HCT116 (cell line): ENCODE measurements around the gene ETV4. TPM values are rescaled to one million over a fixed set of nuclear protein-coding genes. Genes with fewer than 3 reads are reported as not detected.

ENCODE experiments used
- ATAC-seq: fragments of 200-7000 bp; cut with Tn5 transposase; 2 replicates; pipeline ENCODE4 v1.9.1; 2020; ENCODE audit warnings: mild to moderate bottlenecking, moderate library complexity
- BruUV-seq: library from RNA; stranded (reverse); fragments of 400-500 nt; replicated peaks from 2 replicates; lab custom pipeline; 2021; lab: Mats Ljungman, UMichigan
- CTCF ChIA-PET: fragments of 300-600 bp; sonication (Branson Sonifier 250); formaldehyde crosslinking; loops from one replicate; lab custom pipeline; 2021; ENCODE audit warnings: antibody characterized with exemption; lab: Charles Lee
- POLR2A ChIA-PET: fragments of 300-600, 350-600 bp; sonication (Branson Sonifier 250); formaldehyde crosslinking; loops from one replicate; lab custom pipeline; 2021; ENCODE audit warnings: antibody characterized with exemption; lab: Charles Lee
- RAD21 ChIA-PET, 2 experiments: fragments of 300-600 bp; sonication (Branson Sonifier 250); formaldehyde crosslinking; loops; one replicate each; lab custom pipeline; 2023; ENCODE audit warnings: low total read pairs in 2 of 2; ENCODE audit not compliant: uncharacterized antibody in 2 of 2, unreplicated experiment in 2 of 2, low non-redundant PET in 1 of 2; lab: Charles Lee
- DNase-seq: peaks from one replicate; pipeline ENCODE4 v3.0.0-alpha.2; 2010; ENCODE audit warnings: low read depth, low spot score
- H2AFZ ChIP-seq: fragments of 200-600 bp; shearing (Covaris generic), sonication (generic); 2 replicates; pipeline ENCODE4 v1.6.1; 2017; ENCODE audit warnings: low read depth, mixed run types, mixed read lengths, antibody characterized with exemption, low read length; ENCODE audit not compliant: poor library complexity, severe bottlenecking
- H3K27ac ChIP-seq: 2 replicates; pipeline ENCODE4 v1.5.1; 2012; ENCODE audit warnings: low read depth, low read length
- H3K27me3 ChIP-seq: fragments of 200-600 bp; sonication (generic); 2 replicates; pipeline ENCODE4 v1.6.1; 2016; ENCODE audit warnings: mixed run types, low read length, mixed read lengths; ENCODE audit not compliant: insufficient read depth
- H3K36me3 ChIP-seq, 2 experiments: fragments of 200-500 bp in 1 of 2; fragments of 200-600 bp in 1 of 2; sonication (Bioruptor generic) in 1 of 2; sonication (generic) in 1 of 2; 2 replicates each; pipeline versions ENCODE4 v1.5.1 to v1.6.1; 2014 to 2016; ENCODE audit warnings: low read length in 2 of 2, inconsistent platforms in 1 of 2, mixed read lengths in 1 of 2, mixed run types in 1 of 2; ENCODE audit not compliant: insufficient read depth in 2 of 2, control insufficient read depth in 1 of 2
- H3K4me1 ChIP-seq, 2 experiments: fragments of 200-600 bp in 1 of 2; sonication (generic) in 1 of 2; 2 replicates each; pipeline versions ENCODE4 v1.5.1 to v1.6.1; 2012 to 2017; ENCODE audit warnings: low read length in 2 of 2, inconsistent platforms in 1 of 2, mild to moderate bottlenecking in 1 of 2, mixed read lengths in 1 of 2, mixed run types in 1 of 2, moderate library complexity in 1 of 2; ENCODE audit not compliant: insufficient read depth in 2 of 2, control insufficient read depth in 1 of 2
- H3K4me2 ChIP-seq: fragments of 200-600 bp; sonication (generic); 2 replicates; pipeline ENCODE4 v1.6.1; 2017; ENCODE audit warnings: mixed run types, low read length, mixed read lengths
- H3K4me3 ChIP-seq, 2 experiments: fragments of 200-600 bp in 1 of 2; sonication (generic) in 1 of 2; replicated peaks in 1 of 2; 2 replicates each; pipeline ENCODE4 v1.5.1; 2011 to 2016; ENCODE audit warnings: low read length in 2 of 2, control low read depth in 1 of 2, low read depth in 1 of 2, mild to moderate bottlenecking in 1 of 2, mixed read lengths in 1 of 2, mixed run types in 1 of 2
- H3K79me2 ChIP-seq: fragments of 200-600 bp; sonication (generic); 2 replicates; pipeline ENCODE4 v1.6.1; 2017; ENCODE audit warnings: mild to moderate bottlenecking, mixed run types, low read length, moderate library complexity, mixed read lengths; ENCODE audit not compliant: insufficient read depth
- H3K9ac ChIP-seq: fragments of 200-600 bp; sonication (generic); 2 replicates; pipeline ENCODE4 v1.6.1; 2016; ENCODE audit warnings: low read length, mixed read lengths
- H3K9me2 ChIP-seq: fragments of 200-600 bp; sonication (generic), shearing (Covaris generic); 2 replicates; pipeline ENCODE4 v1.6.1; 2017; ENCODE audit warnings: mixed run types, mild to moderate bottlenecking, moderate library complexity; ENCODE audit not compliant: insufficient read depth
- H3K9me3 ChIP-seq, 2 experiments: fragments of 200-500 bp in 1 of 2; fragments of 200-600 bp in 1 of 2; sonication (Bioruptor generic) in 1 of 2; sonication (generic) in 1 of 2; 2 replicates each; pipeline ENCODE4 v1.6.1; 2014 to 2017; ENCODE audit warnings: low read length in 2 of 2, mixed read lengths in 2 of 2, inconsistent platforms in 1 of 2, low read depth in 1 of 2, mild to moderate bottlenecking in 1 of 2, mixed run types in 1 of 2, moderate library complexity in 1 of 2; ENCODE audit not compliant: control insufficient read depth in 1 of 2, insufficient read depth in 1 of 2
- H4K20me1 ChIP-seq: fragments of 200-600 bp; sonication (generic), shearing (Covaris generic); 2 replicates; pipeline ENCODE4 v1.6.1; 2017; ENCODE audit warnings: mixed run types, mild to moderate bottlenecking, moderate library complexity; ENCODE audit not compliant: insufficient read depth
- CBX3 ChIP-seq: IDR thresholded peaks from 2 replicates; pipeline ENCODE4 v1.6.1; 2012; ENCODE audit warnings: low read depth
- EZH2phosphoT487 ChIP-seq: fragments of 200-600 bp; IDR thresholded peaks from 2 replicates; pipeline ENCODE4 v1.6.1; 2018; ENCODE audit warnings: antibody characterized with exemption, borderline replicate concordance
- FOSL1 ChIP-seq: IDR thresholded peaks from 2 replicates; pipeline ENCODE4 v1.6.1; 2012; ENCODE audit warnings: low read depth
- JUND ChIP-seq: IDR thresholded peaks from 2 replicates; pipeline ENCODE4 v1.6.1; 2012
- POLR2A ChIP-seq: IDR thresholded peaks from 2 replicates; pipeline ENCODE4 v1.7.0; 2011; ENCODE audit warnings: borderline replicate concordance; ENCODE audit not compliant: insufficient read depth, insufficient read length; ENCODE audit errors: extremely low read depth
- POLR2AphosphoS5 ChIP-seq: IDR thresholded peaks from 2 replicates; pipeline ENCODE4 v1.6.1; 2011; ENCODE audit warnings: mild to moderate bottlenecking, low read depth, low read length, moderate library complexity
- RAD21 ChIP-seq: IDR thresholded peaks from 2 replicates; pipeline ENCODE4 v1.6.1; 2012; ENCODE audit warnings: low read depth, mild to moderate bottlenecking
- intact Hi-C: fragments of 100-400 bp; cut with micrococcal nuclease; formaldehyde crosslinking; loops from 2 replicates; pipeline ENCODE4 v1.10.0; 2022
- total RNA-seq: library from RNA; stranded (reverse); gene quantifications from one replicate; pipeline ENCODE4 v1.2.1, GENCODE V29; 2021; ENCODE audit not compliant: unreplicated experiment
- TF ChIP-seq, protein P1 (sequence below): IDR thresholded peaks from 2 replicates; pipeline ENCODE4 v1.6.1; 2012
- TF ChIP-seq, protein P2 (sequence below): IDR thresholded peaks from 2 replicates; pipeline ENCODE4 v1.6.1; 2012; ENCODE audit warnings: low read depth

The ETV4 gene
- total RNA-seq, 1 experiment from 2014 or later: 51.5 TPM

DNA sequence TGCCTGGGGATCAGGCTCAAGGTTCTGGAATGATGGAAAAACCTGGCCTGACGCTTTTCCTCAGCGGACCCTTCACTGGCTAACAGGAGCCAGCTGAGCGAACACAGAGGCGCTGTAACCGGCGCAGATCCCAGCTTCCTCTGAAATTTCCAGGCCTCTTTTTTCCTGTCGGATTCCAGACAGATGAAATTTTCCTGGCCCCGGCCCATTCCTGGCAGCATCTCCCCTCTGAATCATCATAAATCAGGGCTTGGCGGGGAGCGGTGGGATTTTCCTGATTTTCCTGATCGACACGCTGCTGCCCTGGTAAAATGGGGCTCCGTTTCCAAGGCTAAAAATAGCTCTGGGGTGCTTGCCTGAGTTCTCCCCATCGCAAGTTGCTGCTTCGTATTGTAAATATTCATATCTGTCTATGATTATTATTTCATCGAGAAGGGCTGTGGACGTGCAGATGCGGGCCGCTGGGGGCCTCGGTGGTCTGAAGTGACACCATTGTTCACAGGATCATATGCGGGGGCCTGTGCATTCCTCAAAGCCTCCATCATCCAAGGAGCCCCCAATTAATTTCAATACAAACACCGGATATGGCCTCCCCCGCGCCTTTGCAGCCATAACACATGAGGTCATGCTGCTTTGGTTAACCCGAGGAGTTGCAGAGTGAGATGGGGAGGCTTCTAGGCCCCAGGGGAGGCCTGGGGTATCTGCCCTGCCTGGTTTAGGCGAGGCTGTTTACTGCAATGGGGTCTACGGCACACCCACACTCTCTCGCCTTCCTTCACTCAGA, 45.8 kb upstream of the ETV4 start:
- ChIA-PET RAD21 (no interaction called here), POLR2A (interaction anchor here (0.7 kb wide), 1 partner anchor 13 kb away, joined by 4 read pairs; no protein-coding TSS in a partner anchor), CTCF (interaction anchor here (1.2 kb wide), 1 partner anchor 15 kb away, joined by 3 read pairs; no protein-coding TSS in a partner anchor)
- Histone ChIP-seq H3K36me3 (no peaks in the 10 kb centered on the region), H3K4me2 (no peak overlapping the region), H3K27ac (no peak overlapping the region), H4K20me1 (no peaks in the 10 kb centered on the region), H3K9me2 (no peaks in the 10 kb centered on the region), H3K4me3 (no peak overlapping the region), H3K4me1 (peaks cover 0 to 4% of the 10 kb centered on the region in 2 experiments; a peak in 1 of 4 replicates), H3K27me3 (no peaks in the 10 kb centered on the region), H3K9ac (no peak overlapping the region), H3K79me2 (no peaks in the 10 kb centered on the region), H2AFZ (no peak overlapping the region), H3K9me3 (no peaks in the 10 kb centered on the region)
- TF ChIP-seq FOSL1 (no peak), RAD21 (no peak), JUND (no peak), CBX3 (no peak), POLR2AphosphoS5 (no peak), EZH2phosphoT487 (no peak), POLR2A (no peak)
- TF ChIP-seq, protein P1, sequence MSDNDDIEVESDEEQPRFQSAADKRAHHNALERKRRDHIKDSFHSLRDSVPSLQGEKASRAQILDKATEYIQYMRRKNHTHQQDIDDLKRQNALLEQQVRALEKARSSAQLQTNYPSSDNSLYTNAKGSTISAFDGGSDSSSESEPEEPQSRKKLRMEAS: no peak
- TF ChIP-seq, protein P2, sequence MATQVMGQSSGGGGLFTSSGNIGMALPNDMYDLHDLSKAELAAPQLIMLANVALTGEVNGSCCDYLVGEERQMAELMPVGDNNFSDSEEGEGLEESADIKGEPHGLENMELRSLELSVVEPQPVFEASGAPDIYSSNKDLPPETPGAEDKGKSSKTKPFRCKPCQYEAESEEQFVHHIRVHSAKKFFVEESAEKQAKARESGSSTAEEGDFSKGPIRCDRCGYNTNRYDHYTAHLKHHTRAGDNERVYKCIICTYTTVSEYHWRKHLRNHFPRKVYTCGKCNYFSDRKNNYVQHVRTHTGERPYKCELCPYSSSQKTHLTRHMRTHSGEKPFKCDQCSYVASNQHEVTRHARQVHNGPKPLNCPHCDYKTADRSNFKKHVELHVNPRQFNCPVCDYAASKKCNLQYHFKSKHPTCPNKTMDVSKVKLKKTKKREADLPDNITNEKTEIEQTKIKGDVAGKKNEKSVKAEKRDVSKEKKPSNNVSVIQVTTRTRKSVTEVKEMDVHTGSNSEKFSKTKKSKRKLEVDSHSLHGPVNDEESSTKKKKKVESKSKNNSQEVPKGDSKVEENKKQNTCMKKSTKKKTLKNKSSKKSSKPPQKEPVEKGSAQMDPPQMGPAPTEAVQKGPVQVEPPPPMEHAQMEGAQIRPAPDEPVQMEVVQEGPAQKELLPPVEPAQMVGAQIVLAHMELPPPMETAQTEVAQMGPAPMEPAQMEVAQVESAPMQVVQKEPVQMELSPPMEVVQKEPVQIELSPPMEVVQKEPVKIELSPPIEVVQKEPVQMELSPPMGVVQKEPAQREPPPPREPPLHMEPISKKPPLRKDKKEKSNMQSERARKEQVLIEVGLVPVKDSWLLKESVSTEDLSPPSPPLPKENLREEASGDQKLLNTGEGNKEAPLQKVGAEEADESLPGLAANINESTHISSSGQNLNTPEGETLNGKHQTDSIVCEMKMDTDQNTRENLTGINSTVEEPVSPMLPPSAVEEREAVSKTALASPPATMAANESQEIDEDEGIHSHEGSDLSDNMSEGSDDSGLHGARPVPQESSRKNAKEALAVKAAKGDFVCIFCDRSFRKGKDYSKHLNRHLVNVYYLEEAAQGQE: no peak
- intact Hi-C loops: no loop called here
- BruUV-seq: no TSS peak
- DNase-seq: no peak
- no peak for ATAC-seq
